Peyer's patch (tissue), 4 donors: Measurements from ENCODE around the gene RINL.

ENCODE experiments used
- CTCF ChIP-seq, 6 experiments: fragments of 450-650 bp in 4 of 6; fragments of 200-600 bp in 2 of 6; sonication (generic) in 1 of 6; IDR thresholded peaks; one replicate each; pipeline ENCODE4 v1.5.1; 2017 to 2019; ENCODE audit warnings: antibody characterized with exemption in 6 of 6, mild to moderate bottlenecking in 3 of 6, moderate library complexity in 1 of 6
- POLR2A ChIP-seq, 2 donors: fragments of 450-650 bp; IDR thresholded peaks; one replicate each; pipeline ENCODE4 v1.5.1; 2017; ENCODE audit warnings: antibody characterized with exemption in 2 of 2, mild to moderate bottlenecking in 2 of 2, moderate library complexity in 2 of 2

GRCh38 chr19:38846097-38846496 is 32.0 kb downstream of the RINL start:
- TF ChIP-seq POLR2A (IDR thresholded peaks at IDR 0.05) (no peak), CTCF (IDR thresholded peaks at IDR 0.05) (no peak)
